GM12878 (cell line): ENCODE results near the gene OLFM2. TPM values are rescaled to one million over a fixed set of nuclear protein-coding genes. Genes with fewer than 3 reads are reported as not detected.

Experiments
- BACH1 ChIP-seq: fragments of 450-650 bp; IDR thresholded peaks from 2 replicates; pipeline ENCODE4 v1.6.1; 2017; ENCODE audit warnings: mild to moderate bottlenecking, borderline replicate concordance
- CEBPZ ChIP-seq: fragments of 150-350 bp; IDR thresholded peaks from 2 replicates; pipeline ENCODE4 v1.6.1; 2016; ENCODE audit warnings: low read depth, low read length
- CTCF ChIP-seq, 3 experiments: IDR thresholded peaks in 2 of 3; conservative IDR thresholded peaks in 1 of 3; 2 replicates each; pipeline ENCODE4 v1.5.1; 2011; ENCODE audit warnings: low read depth in 3 of 3, low read length in 3 of 3, mild to moderate bottlenecking in 3 of 3, control low read depth in 2 of 3, moderate library complexity in 2 of 3, inconsistent platforms in 1 of 3, mixed read lengths in 1 of 3; ENCODE audit not compliant: control insufficient read depth in 2 of 3, insufficient read depth in 1 of 3; ENCODE audit errors: extremely low read depth in 1 of 3
- E4F1 ChIP-seq: fragments of 450-650 bp; IDR thresholded peaks from 2 replicates; pipeline ENCODE4 v1.6.1; 2018; ENCODE audit warnings: borderline replicate concordance, mild to moderate bottlenecking; ENCODE audit not compliant: partially characterized antibody
- FOS ChIP-seq: IDR thresholded peaks from 3 replicates; pipeline ENCODE4 v1.6.1; 2011; ENCODE audit warnings: borderline replicate concordance; ENCODE audit not compliant: insufficient read length; ENCODE audit errors: extremely low read depth
- GATAD2B ChIP-seq: fragments of 450-650 bp; conservative IDR thresholded peaks from 2 replicates; pipeline ENCODE4 v1.6.1; 2017; ENCODE audit warnings: low read depth, mild to moderate bottlenecking, moderate library complexity
- IRF3 ChIP-seq: fragments of 450-650 bp; IDR thresholded peaks from 2 replicates; pipeline ENCODE4 v1.6.1; 2014; ENCODE audit warnings: mild to moderate bottlenecking
- KLF5 ChIP-seq: fragments of 450-650 bp; IDR thresholded peaks from 2 replicates; pipeline ENCODE4 v1.6.1; 2014; ENCODE audit warnings: mild to moderate bottlenecking; ENCODE audit not compliant: partially characterized antibody
- MYC ChIP-seq: IDR thresholded peaks from 2 replicates; pipeline ENCODE4 v1.6.1; 2011; ENCODE audit warnings: mild to moderate bottlenecking, low read length, moderate library complexity, inconsistent platforms; ENCODE audit not compliant: insufficient read depth, insufficient replicate concordance, insufficient read length, severe bottlenecking
- NBN ChIP-seq: fragments of 450-650 bp; IDR thresholded peaks from 2 replicates; pipeline ENCODE4 v1.6.1; 2016
- NFIC ChIP-seq: IDR thresholded peaks from 2 replicates; pipeline ENCODE4 v1.6.1; 2012; ENCODE audit warnings: low read depth, mild to moderate bottlenecking, inconsistent platforms, low read length, moderate library complexity
- PAX8 ChIP-seq: fragments of 450-650 bp; IDR thresholded peaks from 2 replicates; pipeline ENCODE4 v1.6.1; 2017; ENCODE audit warnings: mild to moderate bottlenecking, moderate library complexity
- POLR2AphosphoS5 ChIP-seq: IDR thresholded peaks from 2 replicates; pipeline ENCODE4 v1.6.1; 2011; ENCODE audit warnings: mild to moderate bottlenecking, low read length, inconsistent platforms
- RB1 ChIP-seq: fragments of 450-650 bp; formaldehyde crosslinking; IDR thresholded peaks from 2 replicates; pipeline ENCODE4 v1.6.1; 2017; ENCODE audit warnings: mild to moderate bottlenecking, borderline replicate concordance
- RFX5 ChIP-seq: IDR thresholded peaks from 2 replicates; pipeline ENCODE4 v1.6.1; 2011; ENCODE audit warnings: low read depth, low read length, improper control_type of control experiment
- SIN3A ChIP-seq: IDR thresholded peaks from 2 replicates; pipeline ENCODE4 v1.6.1; 2012; ENCODE audit warnings: low read depth, low read length, improper control_type of control experiment
- SP1 ChIP-seq: IDR thresholded peaks from one replicate; pipeline ENCODE4 v1.6.1; 2011; ENCODE audit warnings: low read depth, low read length
- TAF1 ChIP-seq: IDR thresholded peaks from 2 replicates; pipeline ENCODE4 v1.6.1; 2011; ENCODE audit warnings: mild to moderate bottlenecking, low read depth, low read length, borderline replicate concordance
- ZNF207 ChIP-seq: fragments of 450-650 bp; IDR thresholded peaks from 2 replicates; pipeline ENCODE4 v1.6.1; 2014; ENCODE audit warnings: antibody characterized with exemption, mild to moderate bottlenecking, borderline replicate concordance
- polyA plus RNA-seq, 11 experiments: library from polyadenylated mRNA; depleted of rRNA in 4 of 11; unstranded in 6 of 11; stranded (reverse) in 5 of 11; fragments of >200 nt; fragmentation: Nextera tagmentation in 4 of 11; fragmentation: Illumina TruSeq in 1 of 11; extraction: Ambion mirVana in 4 of 11; extraction: Trizol in 1 of 11; gene quantifications; 1 replicate in 1 of 11; 2 replicates in 10 of 11; pipeline versions ENCODE4 v1.2.1 to v1.2.3, GENCODE V29; 2011 to 2016; ENCODE audit warnings: inconsistent platforms in 2 of 11, missing spikeins in 2 of 11, low read depth in 1 of 11
- total RNA-seq, 4 experiments: library from RNA; depleted of rRNA in 3 of 4; stranded (reverse); fragments of >200 nt in 3 of 4; fragmentation: Illumina TruSeq in 1 of 4; extraction: Trizol in 1 of 4; gene quantifications; 2 replicates each; pipeline versions ENCODE4 v1.2.1 to v1.2.3, GENCODE V29; 2013 to 2021

The OLFM2 gene
- total and polyA plus RNA-seq, 10 of the 15 experiments (the other 5 are each of a cell fraction or from before 2014, with no cell fraction given), result 0.07 to 3.5 (median 0.27) TPM; not detected in 5

GRCh38 chr19:9834726-9835506, 101.4 kb downstream of the OLFM2 start, which contains the start of gene PIN1 (continued):
- peak; percentile 77 for TF ChIP-seq CEBPZ
- TF ChIP-seq IRF3, result peak; percentile 93
- 0 out of 2 replicates have a peak, but pooled peaks have one; percentile 55 for TF ChIP-seq POLR2AphosphoS5
- TF ChIP-seq ZNF207, result peak; percentile 72
- peak; percentile 21; the same call in 1 of the 2 replicates for TF ChIP-seq BACH1
- TF ChIP-seq KLF5, result peak; percentile 79
- TF ChIP-seq CTCF (IDR thresholded peaks at IDR 0.05 in 2 of 3, conservative IDR thresholded peaks at IDR 0.05 in 1 of 3; ENCODE audit: control insufficient read depth in 2 of 3, extremely low read depth in 1 of 3, insufficient read depth in 1 of 3, low read depth in 3 of 3, low read length in 3 of 3), result peak; percentile 31 to 56 (median 38); a peak in 3 of 6 replicates
- TF ChIP-seq GATAD2B, result peak; percentile 86
- no peak for TF ChIP-seq NFIC
- TF ChIP-seq E4F1, result peak; percentile 60
- TF ChIP-seq FOS, result peak; percentile 78
- peak; percentile 90 for TF ChIP-seq NBN
- no peak for TF ChIP-seq MYC
- TF ChIP-seq PAX8, result no peak
- peak; percentile 98 for TF ChIP-seq SP1
- TF ChIP-seq SIN3A, result peak; percentile 60; the same call in 1 of the 2 replicates
- TF ChIP-seq TAF1, result peak; percentile 56; the same call in 1 of the 2 replicates
- peak; percentile 89 for TF ChIP-seq RFX5
- peak; percentile 92; the same call in 1 of the 2 replicates for TF ChIP-seq RB1
